ENCODE data around the gene CDCP1.

The CDCP1 gene

DNA sequence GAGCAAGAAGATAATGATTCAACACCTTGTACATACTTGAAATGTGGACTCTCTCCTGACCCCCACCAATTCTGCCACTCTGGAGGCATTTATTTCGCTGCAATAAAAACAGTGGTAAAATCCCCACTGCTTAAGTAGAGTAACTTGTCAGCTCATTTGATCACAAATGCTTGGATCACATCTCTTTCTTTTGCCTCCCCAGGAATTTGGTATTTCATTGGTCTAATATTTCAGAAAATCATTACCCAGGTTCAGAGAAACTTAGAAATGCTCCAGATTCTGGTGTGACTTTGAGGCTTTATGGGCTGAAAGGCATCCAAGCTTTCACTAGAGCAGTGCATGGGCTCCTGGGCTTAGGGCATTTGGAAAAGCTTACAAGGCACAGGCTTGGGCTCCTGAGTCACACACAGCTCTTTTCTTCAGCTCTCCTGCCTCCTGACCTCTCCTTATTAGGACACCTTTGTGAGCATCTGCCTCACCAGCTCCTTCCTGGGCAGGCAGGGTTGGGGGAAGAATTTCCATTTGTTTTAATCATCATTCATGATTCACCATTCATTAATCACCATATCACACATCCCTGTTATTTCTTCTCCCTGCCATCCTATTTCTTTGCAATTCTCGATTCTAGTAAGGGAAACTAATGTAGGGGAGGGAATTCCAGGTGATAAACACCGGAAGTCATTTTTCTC, 22.5 kb downstream of the CDCP1 start:
- Histone ChIP-seq H3K4me3 (ENCODE audit: control insufficient read depth in 1 of 7, extremely low read depth in 1 of 7, insufficient read depth in 4 of 7, low read depth in 2 of 7, low read length in 6 of 7) (no peak overlapping the region), H3K27ac (ENCODE audit: insufficient read depth in 1 of 2, low read depth in 1 of 2, low read length in 2 of 2, poor library complexity in 1 of 2, severe bottlenecking in 2 of 2) (no peak overlapping the region), H3K9me3 (ENCODE audit: control extremely low read depth in 1 of 5, control insufficient read depth in 4 of 5, insufficient read depth in 2 of 5, low read depth in 1 of 5, low read length in 4 of 5) (no peaks in the 10 kb centered on the region), H3K4me1 (ENCODE audit: control extremely low read depth in 1 of 4, control insufficient read depth in 4 of 4, insufficient read depth in 4 of 4, low read length in 3 of 4) (peaks cover 1 to 5% (median 2%) of the 10 kb centered on the region in 4 experiments), H3K27me3 (replicated peaks in 2 of 5; ENCODE audit: control insufficient read depth in 4 of 5, insufficient read depth in 5 of 5, low read length in 4 of 5) (no peaks in the 10 kb centered on the region), H3K36me3 (ENCODE audit: control insufficient read depth in 4 of 4, insufficient read depth in 4 of 4, low read length in 3 of 4) (no peaks in the 10 kb centered on the region)
- WGBS (ENCODE audit: insufficient coverage): 100% methylated on average over 2 of the region's 3 CpGs
- DNase-seq: no peak
- CTCF ChIA-PET: interaction anchor here (0.9 to 2.3 kb wide), 5 partner anchors 9 to 23 kb away, joined by 3 to 6 read pairs (median 4); partner anchors contain the start of gene CDCP1
- POLR2A ChIA-PET: no interaction called here

DNA sequence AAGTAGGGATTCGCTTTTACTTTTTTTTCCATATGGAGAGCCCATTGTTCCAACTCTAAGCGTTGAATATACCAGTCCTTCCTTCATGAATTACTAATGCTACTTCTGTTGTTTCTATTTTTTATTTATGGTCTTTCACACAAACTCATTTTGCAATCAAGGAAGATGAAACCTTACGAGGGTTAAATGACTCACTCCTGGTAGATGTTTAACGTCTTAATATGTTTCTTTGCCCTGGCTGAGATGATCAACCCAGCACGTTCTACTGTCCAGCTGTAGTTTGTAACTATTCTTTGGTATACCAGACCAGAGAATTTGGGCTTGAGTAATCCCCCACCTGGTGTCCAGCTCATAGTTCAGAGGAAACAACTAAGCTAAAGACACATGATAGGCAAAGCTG, 23.1 kb downstream of the CDCP1 start:
- Histone ChIP-seq H3K27me3 (replicated peaks in 2 of 5; ENCODE audit: control insufficient read depth in 4 of 5, insufficient read depth in 5 of 5, low read length in 4 of 5) (no peaks in the 10 kb centered on the region), H3K27ac (ENCODE audit: insufficient read depth in 1 of 2, low read depth in 1 of 2, low read length in 2 of 2, poor library complexity in 1 of 2, severe bottlenecking in 2 of 2) (no peak overlapping the region), H3K9me3 (ENCODE audit: control extremely low read depth in 1 of 5, control insufficient read depth in 4 of 5, insufficient read depth in 2 of 5, low read depth in 1 of 5, low read length in 4 of 5) (no peaks in the 10 kb centered on the region), H3K36me3 (ENCODE audit: control insufficient read depth in 4 of 4, insufficient read depth in 4 of 4, low read length in 3 of 4) (no peaks in the 10 kb centered on the region), H3K4me3 (ENCODE audit: control insufficient read depth in 1 of 7, extremely low read depth in 1 of 7, insufficient read depth in 4 of 7, low read depth in 2 of 7, low read length in 6 of 7) (no peak overlapping the region), H3K4me1 (ENCODE audit: control extremely low read depth in 1 of 4, control insufficient read depth in 4 of 4, insufficient read depth in 4 of 4, low read length in 3 of 4) (peaks cover 6 to 11% (median 9%) of the 10 kb centered on the region in 4 experiments)
- DNase-seq: no peak
- ChIA-PET CTCF (interaction anchor here (0.9 to 2.3 kb wide), 5 partner anchors 10 to 23 kb away, joined by 3 to 6 read pairs (median 4); partner anchors contain the start of gene CDCP1), POLR2A (no interaction called here)
- 89% methylated on average over 3 of the region's 5 CpGs for WGBS (ENCODE audit: insufficient coverage)

DNA sequence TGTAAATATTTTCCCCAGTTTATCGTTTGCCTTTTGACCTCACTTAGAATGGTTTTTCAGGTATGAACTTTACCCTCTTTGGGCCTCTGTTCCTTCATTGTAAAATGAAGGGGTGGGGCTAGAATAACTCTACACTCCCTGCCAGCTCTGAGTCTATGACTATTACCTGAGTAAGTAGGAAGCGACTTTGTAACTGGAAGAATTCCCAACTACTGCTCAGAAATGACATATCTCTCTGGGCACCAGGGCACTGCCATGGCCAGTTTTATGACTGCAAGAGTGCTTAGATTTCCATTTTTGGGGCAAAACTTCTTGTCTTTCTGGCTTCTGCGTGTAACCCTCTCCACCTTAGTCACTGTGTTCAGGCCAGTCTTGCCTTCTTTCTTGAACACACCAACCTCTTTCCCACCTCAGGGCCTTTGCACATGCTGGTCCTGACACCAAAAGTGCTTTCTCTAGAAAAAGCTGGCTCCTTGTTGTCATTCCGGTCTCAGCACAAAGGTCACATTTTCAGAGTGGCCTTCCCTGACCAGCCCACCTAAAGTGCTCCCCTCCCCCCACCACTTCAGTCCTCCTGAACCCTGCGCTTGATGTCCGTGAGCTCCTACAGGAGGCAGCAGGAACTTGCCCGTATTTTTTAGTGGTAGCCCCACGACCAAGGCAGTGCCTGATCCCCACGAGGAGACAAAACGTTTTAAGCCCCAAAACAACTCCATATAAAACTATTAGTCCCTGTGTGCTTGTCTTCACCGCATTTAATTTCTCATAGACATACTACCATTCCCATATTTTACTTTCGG, 25.6 kb downstream of the CDCP1 start:
- DNase-seq: no peak
- Histone ChIP-seq H3K4me1 (ENCODE audit: control extremely low read depth in 1 of 4, control insufficient read depth in 4 of 4, insufficient read depth in 4 of 4, low read length in 3 of 4) (peaks cover 6 to 14% (median 9%) of the 10 kb centered on the region in 4 experiments), H3K36me3 (ENCODE audit: control insufficient read depth in 4 of 4, insufficient read depth in 4 of 4, low read length in 3 of 4) (peaks cover 0 to 6% (median 2%) of the 10 kb centered on the region in 4 experiments), H3K9me3 (ENCODE audit: control extremely low read depth in 1 of 5, control insufficient read depth in 4 of 5, insufficient read depth in 2 of 5, low read depth in 1 of 5, low read length in 4 of 5) (no peaks in the 10 kb centered on the region), H3K4me3 (ENCODE audit: control insufficient read depth in 1 of 7, extremely low read depth in 1 of 7, insufficient read depth in 4 of 7, low read depth in 2 of 7, low read length in 6 of 7) (no peak overlapping the region), H3K27me3 (replicated peaks in 2 of 5; ENCODE audit: control insufficient read depth in 4 of 5, insufficient read depth in 5 of 5, low read length in 4 of 5) (no peaks in the 10 kb centered on the region), H3K27ac (ENCODE audit: insufficient read depth in 1 of 2, low read depth in 1 of 2, low read length in 2 of 2, poor library complexity in 1 of 2, severe bottlenecking in 2 of 2) (no peak overlapping the region)
- POLR2A ChIA-PET: interaction anchor here (1.0 kb wide), 1 partner anchor 11 kb away, joined by 5 read pairs; no protein-coding TSS in a partner anchor
- WGBS (ENCODE audit: insufficient coverage): 99% methylated on average over 10 of the region's 12 CpGs
- CTCF ChIA-PET: interaction anchor here (0.8 to 1.2 kb wide), 2 partner anchors 15 to 65 kb away, joined by 4 to 6 read pairs; no protein-coding TSS in a partner anchor

DNA sequence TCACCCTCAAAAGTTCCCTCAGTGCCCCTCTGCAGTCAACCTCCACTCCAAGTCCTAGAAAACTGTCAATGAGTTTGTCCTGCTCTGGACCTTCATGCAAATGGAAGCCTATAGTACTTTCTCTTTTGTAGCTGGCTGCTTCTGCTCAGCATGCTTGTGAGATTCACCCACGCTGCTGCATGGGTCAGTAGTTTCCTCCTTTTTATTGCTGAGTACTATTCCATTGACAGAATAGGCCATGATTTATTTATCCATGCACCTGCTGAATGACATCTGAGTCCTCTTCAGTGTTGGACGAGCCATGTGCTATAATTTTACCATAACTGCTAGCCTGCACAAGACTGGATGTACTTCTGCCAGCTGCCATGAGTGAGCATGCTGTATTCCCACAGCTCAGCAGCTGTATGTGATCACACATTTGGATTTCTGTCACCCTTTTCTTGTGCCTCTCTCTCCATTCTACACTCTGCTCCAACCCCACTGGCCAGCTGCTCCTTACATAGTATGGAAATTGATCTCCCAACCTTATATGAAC, 26.3 kb downstream of the CDCP1 start:
- CTCF ChIA-PET: interaction anchor here (0.8 kb wide), 1 partner anchor 65 kb away, joined by 6 read pairs; no protein-coding TSS in a partner anchor

DNA sequence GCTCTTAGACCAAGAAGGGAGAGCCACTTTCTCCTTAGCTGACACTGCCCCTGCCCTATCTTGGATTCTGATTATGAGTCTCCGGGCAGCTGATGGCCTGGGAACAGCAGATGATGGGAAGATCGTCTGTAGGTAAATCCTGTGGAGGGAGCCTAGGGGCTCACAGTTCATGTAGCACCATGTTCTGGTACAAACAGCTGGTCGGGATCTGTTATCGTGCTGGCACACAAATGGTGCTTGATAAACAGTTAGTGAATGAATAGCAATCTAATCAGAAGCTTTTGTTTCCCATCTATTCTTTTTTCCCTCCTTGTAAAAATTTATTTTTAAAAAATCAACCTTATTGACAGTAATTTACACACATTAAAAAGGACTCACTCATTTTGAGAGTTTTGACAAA, 26.8 kb downstream of the CDCP1 start:
- Histone ChIP-seq H3K36me3 (ENCODE audit: control insufficient read depth in 4 of 4, insufficient read depth in 4 of 4, low read length in 3 of 4) (peaks cover 0 to 9% (median 2%) of the 10 kb centered on the region in 4 experiments), H3K9me3 (ENCODE audit: control extremely low read depth in 1 of 5, control insufficient read depth in 4 of 5, insufficient read depth in 2 of 5, low read depth in 1 of 5, low read length in 4 of 5) (no peaks in the 10 kb centered on the region), H3K4me1 (ENCODE audit: control extremely low read depth in 1 of 4, control insufficient read depth in 4 of 4, insufficient read depth in 4 of 4, low read length in 3 of 4) (peaks cover 6 to 14% (median 9%) of the 10 kb centered on the region in 4 experiments), H3K27ac (ENCODE audit: insufficient read depth in 1 of 2, low read depth in 1 of 2, low read length in 2 of 2, poor library complexity in 1 of 2, severe bottlenecking in 2 of 2) (no peak overlapping the region), H3K27me3 (replicated peaks in 2 of 5; ENCODE audit: control insufficient read depth in 4 of 5, insufficient read depth in 5 of 5, low read length in 4 of 5) (no peaks in the 10 kb centered on the region), H3K4me3 (ENCODE audit: control insufficient read depth in 1 of 7, extremely low read depth in 1 of 7, insufficient read depth in 4 of 7, low read depth in 2 of 7, low read length in 6 of 7) (no peak overlapping the region)
- POLR2A ChIA-PET: interaction anchor here (0.6 kb wide), 1 partner anchor 75 kb away, joined by 3 read pairs; no protein-coding TSS in a partner anchor
- no peak for DNase-seq
- WGBS (ENCODE audit: insufficient coverage): 86% methylated on average over 2 of the region's 4 CpGs
- CTCF ChIA-PET: interaction anchor here (0.8 kb wide), 1 partner anchor 64 kb away, joined by 6 read pairs; no protein-coding TSS in a partner anchor

More for the DNA sequence above, 26.3 kb downstream of the CDCP1 start:
- WGBS (ENCODE audit: insufficient coverage): 100% methylated on average over 2 of the region's 2 CpGs
- H3K27me3 ChIP-seq (replicated peaks in 2 of 5; ENCODE audit: control insufficient read depth in 4 of 5, insufficient read depth in 5 of 5, low read length in 4 of 5): no peaks in the 10 kb centered on the region
- peaks cover 0 to 7% (median 2%) of the 10 kb centered on the region in 4 experiments for H3K36me3 ChIP-seq (ENCODE audit: control insufficient read depth in 4 of 4, insufficient read depth in 4 of 4, low read length in 3 of 4)
- DNase-seq: no peak
- H3K4me1 ChIP-seq (ENCODE audit: control extremely low read depth in 1 of 4, control insufficient read depth in 4 of 4, insufficient read depth in 4 of 4, low read length in 3 of 4): peaks cover 6 to 14% (median 9%) of the 10 kb centered on the region in 4 experiments
- H3K4me3 ChIP-seq (ENCODE audit: control insufficient read depth in 1 of 7, extremely low read depth in 1 of 7, insufficient read depth in 4 of 7, low read depth in 2 of 7, low read length in 6 of 7): no peak overlapping the region
- H3K27ac ChIP-seq (ENCODE audit: insufficient read depth in 1 of 2, low read depth in 1 of 2, low read length in 2 of 2, poor library complexity in 1 of 2, severe bottlenecking in 2 of 2): no peak overlapping the region
- H3K9me3 ChIP-seq (ENCODE audit: control extremely low read depth in 1 of 5, control insufficient read depth in 4 of 5, insufficient read depth in 2 of 5, low read depth in 1 of 5, low read length in 4 of 5): no peaks in the 10 kb centered on the region
- POLR2A ChIA-PET: interaction anchor here (1.0 kb wide), 1 partner anchor 12 kb away, joined by 5 read pairs; no protein-coding TSS in a partner anchor

DNA sequence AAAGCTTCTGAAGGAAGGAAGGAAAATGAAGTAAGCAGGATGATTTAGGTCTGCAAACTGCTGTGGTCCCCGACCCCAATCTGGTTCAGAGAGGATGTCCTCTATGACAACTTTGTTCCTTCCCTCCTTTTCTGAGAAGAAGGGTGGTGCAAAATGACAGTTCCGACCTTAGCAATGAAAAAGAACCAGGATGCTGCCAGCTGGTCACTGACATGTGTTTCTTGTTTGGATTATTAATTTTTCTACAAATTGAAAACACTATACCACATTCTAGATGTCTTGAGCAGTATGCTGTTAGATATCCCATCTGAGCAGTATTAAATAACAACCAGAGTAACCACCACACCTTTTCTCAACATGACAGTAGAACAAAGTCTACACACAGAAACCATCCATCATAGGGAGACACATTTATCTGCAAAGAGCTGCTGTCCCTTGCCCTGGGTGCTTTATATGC, 27.5 kb downstream of the CDCP1 start:
- peaks cover 6 to 17% (median 10%) of the 10 kb centered on the region in 4 experiments for H3K4me1 ChIP-seq (ENCODE audit: control extremely low read depth in 1 of 4, control insufficient read depth in 4 of 4, insufficient read depth in 4 of 4, low read length in 3 of 4)
- H3K36me3 ChIP-seq (ENCODE audit: control insufficient read depth in 4 of 4, insufficient read depth in 4 of 4, low read length in 3 of 4): peaks cover 0 to 9% (median 2%) of the 10 kb centered on the region in 4 experiments
- no peak overlapping the region for H3K4me3 ChIP-seq (ENCODE audit: control insufficient read depth in 1 of 7, extremely low read depth in 1 of 7, insufficient read depth in 4 of 7, low read depth in 2 of 7, low read length in 6 of 7)
- no peaks in the 10 kb centered on the region for H3K27me3 ChIP-seq (replicated peaks in 2 of 5; ENCODE audit: control insufficient read depth in 4 of 5, insufficient read depth in 5 of 5, low read length in 4 of 5)
- DNase-seq: no peak
- 0% methylated on average over 1 of the region's 2 CpGs for WGBS (ENCODE audit: insufficient coverage)
- ChIA-PET POLR2A (interaction anchor here (0.6 kb wide), 1 partner anchor 74 kb away, joined by 3 read pairs; no protein-coding TSS in a partner anchor), CTCF (interaction anchor here (0.8 to 1.1 kb wide), 2 partner anchors 13 to 74 kb away, joined by 3 read pairs; no protein-coding TSS in a partner anchor)
- H3K27ac ChIP-seq (ENCODE audit: insufficient read depth in 1 of 2, low read depth in 1 of 2, low read length in 2 of 2, poor library complexity in 1 of 2, severe bottlenecking in 2 of 2): no peak overlapping the region
- no peaks in the 10 kb centered on the region for H3K9me3 ChIP-seq (ENCODE audit: control extremely low read depth in 1 of 5, control insufficient read depth in 4 of 5, insufficient read depth in 2 of 5, low read depth in 1 of 5, low read length in 4 of 5)
